Measurements from ENCODE around the gene USP27X. TPM values are rescaled to one million over a fixed set of nuclear protein-coding genes. Genes with fewer than 3 reads are reported as not detected.

Gene USP27X
- polyA plus RNA-seq, result 1 to 10 TPM in 1 of 2 donors, under 1 TPM in 1; 0.65 to 1.7 TPM

DNA sequence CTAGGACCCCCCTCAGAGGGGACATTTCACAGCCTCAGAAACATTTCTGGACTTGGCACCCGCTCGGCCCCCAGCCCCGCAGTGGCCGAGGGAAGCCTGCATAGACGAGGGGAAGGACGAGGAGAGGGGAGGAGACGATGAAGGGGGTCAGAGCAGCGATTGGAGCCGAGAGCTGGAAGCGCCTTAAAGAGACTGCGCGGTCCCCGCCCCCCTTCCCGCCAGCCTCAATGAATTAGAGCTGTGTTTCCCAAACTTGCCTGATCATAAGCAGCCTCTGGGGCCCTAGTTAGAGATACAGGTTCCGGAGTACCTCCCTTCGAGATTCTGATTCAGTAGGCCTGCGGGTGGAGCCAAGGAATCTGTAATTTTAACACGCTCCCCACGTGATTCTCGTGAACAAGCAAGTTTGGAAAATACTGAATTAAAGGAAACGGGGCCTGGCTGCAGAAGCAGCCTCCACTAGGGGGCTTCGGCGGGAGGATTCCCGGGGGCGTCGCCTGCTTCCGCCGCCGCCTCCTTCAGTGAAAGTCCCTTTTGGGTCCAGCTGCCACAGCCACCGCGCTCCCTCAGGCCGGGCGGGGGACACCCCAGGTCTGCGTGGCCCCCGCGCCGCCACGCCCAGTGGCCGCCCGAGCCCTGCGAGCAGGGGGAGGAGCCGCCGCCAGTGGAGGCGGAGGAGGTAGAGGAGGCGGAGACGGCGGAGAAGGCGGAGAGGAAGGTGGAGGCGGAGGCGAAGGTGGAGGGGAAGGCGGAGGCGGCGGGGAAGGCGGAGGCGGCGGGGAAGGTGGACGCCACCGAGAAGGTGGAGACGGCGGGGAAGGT is at the start of gene USP27X:
Gene USP27X, plus strand, starts transcription at position 651 of the 822 bp plus-strand sequence. CDS start 824 bp downstream, outside the sequence.
- 0 to 29% methylated on average over 51 to 60 of the region's 60 CpGs for WGBS, 2 donors
- Histone ChIP-seq H3K36me3 (ENCODE audit: control insufficient read depth in 2 of 2, insufficient read depth in 2 of 2, low read length in 1 of 2) (no peaks in the 10 kb centered on the region), H3K4me1 (ENCODE audit: control insufficient read depth in 2 of 2, insufficient read depth in 2 of 2, low read length in 1 of 2) (no peaks in the 10 kb centered on the region), H3K27ac (ENCODE audit: low read depth in 2 of 2, low read length in 1 of 2) (peak within 1 kb of the TSS; percentile 62 to 89), H3K27me3 (ENCODE audit: control insufficient read depth in 1 of 2, insufficient read depth in 2 of 2, low read length in 2 of 2) (peaks cover 0 to 4% of the 10 kb centered on the region in 2 donors), H3K4me3 (ENCODE audit: low read depth in 1 of 2, low read length in 2 of 2) (peak within 1 kb of the TSS; percentile 57 to 63), H3K9me3 (ENCODE audit: control insufficient read depth in 2 of 2, insufficient read depth in 1 of 2, low read depth in 1 of 2, low read length in 1 of 2) (no peaks in the 10 kb centered on the region)

DNA sequence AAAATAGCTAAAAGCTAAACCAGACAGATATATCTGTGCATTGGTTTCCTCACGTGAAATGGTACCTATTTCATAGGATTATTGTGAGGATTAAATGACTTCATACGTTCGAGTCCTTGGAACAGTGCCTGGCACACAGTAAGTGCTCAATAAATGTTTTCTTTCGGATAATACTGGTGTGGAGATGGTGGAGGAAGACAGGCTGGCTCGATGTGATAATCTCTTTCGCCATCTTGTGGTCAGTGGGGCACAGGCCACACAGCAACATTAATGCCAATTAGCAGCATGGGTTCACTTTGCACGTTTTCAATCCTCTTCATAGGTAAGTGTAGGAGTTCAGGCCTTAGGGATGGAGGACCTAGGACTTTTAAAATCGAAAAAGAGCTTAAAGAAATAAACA is 40.9 kb upstream of the USP27X start:
- H3K36me3 ChIP-seq (ENCODE audit: control insufficient read depth in 2 of 2, insufficient read depth in 2 of 2, low read length in 1 of 2), result no peaks in the 10 kb centered on the region
- whole genome bisulfite sequencing, 2 donors, result 14 to 23% methylated on average over 8 of the region's 8 CpGs
- H3K27me3 ChIP-seq (ENCODE audit: control insufficient read depth in 1 of 2, insufficient read depth in 2 of 2, low read length in 2 of 2), result peaks cover 0 to 3% of the 10 kb centered on the region in 2 donors

DNA sequence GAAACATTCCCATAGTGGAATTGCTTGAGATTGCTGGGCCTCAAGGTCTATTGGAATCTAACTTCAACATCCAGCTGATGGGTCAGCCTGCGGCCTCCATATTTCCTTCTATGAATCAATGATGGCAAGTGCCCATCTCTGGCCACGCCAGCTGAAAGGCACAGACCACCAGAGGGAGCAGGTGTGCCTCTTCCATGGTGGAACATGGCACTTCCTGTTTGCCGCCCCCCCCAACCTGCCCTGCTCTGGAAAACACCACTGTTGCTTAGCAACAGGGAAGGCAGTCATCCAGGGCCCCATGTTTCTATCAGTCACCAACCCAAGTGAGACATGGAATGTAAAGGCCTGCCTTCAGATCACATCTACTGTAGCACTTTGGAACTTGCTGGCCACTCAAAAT is 38.6 kb upstream of the USP27X start:
- Histone ChIP-seq H3K27me3 (ENCODE audit: control insufficient read depth in 1 of 2, insufficient read depth in 2 of 2, low read length in 2 of 2) (peaks cover 0 to 3% of the 10 kb centered on the region in 2 donors), H3K4me3 (ENCODE audit: low read depth in 1 of 2, low read length in 2 of 2) (no peak overlapping the region), H3K4me1 (ENCODE audit: control insufficient read depth in 2 of 2, insufficient read depth in 2 of 2, low read length in 1 of 2) (no peaks in the 10 kb centered on the region), H3K36me3 (ENCODE audit: control insufficient read depth in 2 of 2, insufficient read depth in 2 of 2, low read length in 1 of 2) (no peaks in the 10 kb centered on the region), H3K27ac (ENCODE audit: low read depth in 2 of 2, low read length in 1 of 2) (no peak overlapping the region), H3K9me3 (ENCODE audit: control insufficient read depth in 2 of 2, insufficient read depth in 1 of 2, low read depth in 1 of 2, low read length in 1 of 2) (no peaks in the 10 kb centered on the region)
- 42 to 53% methylated on average over 3 of the region's 3 CpGs for WGBS, 2 donors

More for the DNA sequence above, 40.9 kb upstream of the USP27X start:
- Histone ChIP-seq H3K9me3 (ENCODE audit: control insufficient read depth in 2 of 2, insufficient read depth in 1 of 2, low read depth in 1 of 2, low read length in 1 of 2) (no peaks in the 10 kb centered on the region), H3K27ac (ENCODE audit: low read depth in 2 of 2, low read length in 1 of 2) (no peak overlapping the region), H3K4me3 (ENCODE audit: low read depth in 1 of 2, low read length in 2 of 2) (no peak overlapping the region), H3K4me1 (ENCODE audit: control insufficient read depth in 2 of 2, insufficient read depth in 2 of 2, low read length in 1 of 2) (no peaks in the 10 kb centered on the region)

DNA sequence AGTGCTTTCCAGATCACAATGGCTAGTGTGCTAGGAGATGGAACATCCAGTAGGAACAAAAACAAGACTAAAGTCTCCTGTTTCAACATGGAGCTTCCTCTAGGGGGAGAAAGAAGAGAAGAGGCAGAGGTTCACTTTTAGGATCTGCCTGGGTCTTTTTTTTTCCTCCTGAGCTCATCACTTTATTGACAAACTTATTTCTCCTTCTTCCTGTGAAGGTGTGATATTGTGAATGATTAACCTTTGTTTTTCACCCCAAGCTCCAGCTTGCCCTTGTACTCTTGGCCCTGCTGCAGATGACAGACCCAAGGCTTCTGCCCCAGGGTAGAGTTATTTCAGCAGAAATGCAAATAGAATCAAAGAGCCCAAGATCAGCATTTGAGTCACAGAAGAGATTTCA is 36.7 kb upstream of the USP27X start:
- Histone ChIP-seq H3K36me3 (ENCODE audit: control insufficient read depth in 2 of 2, insufficient read depth in 2 of 2, low read length in 1 of 2) (no peaks in the 10 kb centered on the region), H3K9me3 (ENCODE audit: control insufficient read depth in 2 of 2, insufficient read depth in 1 of 2, low read depth in 1 of 2, low read length in 1 of 2) (no peaks in the 10 kb centered on the region), H3K27ac (ENCODE audit: low read depth in 2 of 2, low read length in 1 of 2) (no peak overlapping the region), H3K4me3 (ENCODE audit: low read depth in 1 of 2, low read length in 2 of 2) (no peak overlapping the region), H3K27me3 (ENCODE audit: control insufficient read depth in 1 of 2, insufficient read depth in 2 of 2, low read length in 2 of 2) (peaks cover 0 to 3% of the 10 kb centered on the region in 2 donors), H3K4me1 (ENCODE audit: control insufficient read depth in 2 of 2, insufficient read depth in 2 of 2, low read length in 1 of 2) (no peaks in the 10 kb centered on the region)

DNA sequence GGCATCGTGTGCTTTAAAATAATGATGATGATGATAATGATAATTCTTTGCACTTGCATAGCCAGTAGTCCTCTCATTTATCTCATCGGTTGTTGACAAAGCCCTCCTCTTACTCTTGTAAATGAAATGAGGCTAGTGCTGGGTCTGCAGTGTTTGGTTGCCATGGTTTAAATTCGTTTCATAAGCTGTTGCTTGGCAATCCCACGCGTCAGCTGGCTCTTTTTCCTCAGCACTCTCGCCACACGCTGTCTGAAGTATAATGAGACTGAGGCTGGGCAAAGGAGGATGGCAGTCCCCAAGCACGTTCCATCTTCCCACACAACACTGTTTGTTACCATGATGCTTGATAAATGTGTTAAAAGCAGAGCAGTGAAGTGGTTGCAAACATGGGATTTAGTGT is 34.7 kb upstream of the USP27X start:
- no peak overlapping the region for H3K27ac ChIP-seq (ENCODE audit: low read depth in 2 of 2, low read length in 1 of 2)
- no peaks in the 10 kb centered on the region for H3K4me1 ChIP-seq (ENCODE audit: control insufficient read depth in 2 of 2, insufficient read depth in 2 of 2, low read length in 1 of 2)
- H3K36me3 ChIP-seq (ENCODE audit: control insufficient read depth in 2 of 2, insufficient read depth in 2 of 2, low read length in 1 of 2), result no peaks in the 10 kb centered on the region
- H3K27me3 ChIP-seq (ENCODE audit: control insufficient read depth in 1 of 2, insufficient read depth in 2 of 2, low read length in 2 of 2), result no peaks in the 10 kb centered on the region
- H3K9me3 ChIP-seq (ENCODE audit: control insufficient read depth in 2 of 2, insufficient read depth in 1 of 2, low read depth in 1 of 2, low read length in 1 of 2), result no peaks in the 10 kb centered on the region
- H3K4me3 ChIP-seq (ENCODE audit: low read depth in 1 of 2, low read length in 2 of 2), result no peak overlapping the region
- 36 to 42% methylated on average over 8 of the region's 8 CpGs for WGBS, 2 donors

DNA sequence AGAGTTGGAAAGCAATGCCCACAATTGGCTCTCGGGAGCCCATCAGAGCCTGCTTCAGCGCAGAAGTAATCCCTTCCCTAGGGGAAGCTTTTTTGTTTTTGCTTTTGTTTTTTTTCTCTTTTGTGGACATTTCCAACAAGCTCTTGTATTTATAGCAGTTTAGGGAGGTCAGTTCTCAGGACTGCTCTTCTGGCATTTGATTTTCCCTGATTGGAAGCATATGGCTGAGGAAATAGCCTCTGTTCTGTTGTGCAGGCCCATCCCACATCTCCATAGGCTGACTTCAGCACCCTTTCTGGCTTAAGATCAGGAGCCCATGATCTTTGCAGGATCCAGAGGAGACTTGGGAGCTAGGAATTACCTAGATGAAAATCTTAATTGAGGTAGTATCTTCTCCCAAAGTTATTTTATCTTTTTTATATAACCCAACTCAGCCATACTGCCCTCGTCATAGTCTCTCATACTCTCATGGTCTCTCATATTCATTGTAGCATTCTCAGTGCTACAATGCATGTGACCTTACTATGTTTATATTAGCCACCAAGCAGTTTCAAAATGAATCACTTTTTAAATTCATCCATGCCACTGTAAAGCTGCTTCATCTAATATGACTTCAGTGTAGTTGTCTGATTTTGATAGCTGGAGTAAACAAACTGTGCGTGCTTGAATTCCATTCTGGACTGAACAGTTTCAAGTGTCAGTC is 33.4 kb upstream of the USP27X start:
- Histone ChIP-seq H3K27ac (ENCODE audit: low read depth in 2 of 2, low read length in 1 of 2) (no peak overlapping the region), H3K4me1 (ENCODE audit: control insufficient read depth in 2 of 2, insufficient read depth in 2 of 2, low read length in 1 of 2) (no peaks in the 10 kb centered on the region), H3K4me3 (ENCODE audit: low read depth in 1 of 2, low read length in 2 of 2) (no peak overlapping the region), H3K36me3 (ENCODE audit: control insufficient read depth in 2 of 2, insufficient read depth in 2 of 2, low read length in 1 of 2) (no peaks in the 10 kb centered on the region), H3K9me3 (ENCODE audit: control insufficient read depth in 2 of 2, insufficient read depth in 1 of 2, low read depth in 1 of 2, low read length in 1 of 2) (no peaks in the 10 kb centered on the region), H3K27me3 (ENCODE audit: control insufficient read depth in 1 of 2, insufficient read depth in 2 of 2, low read length in 2 of 2) (no peaks in the 10 kb centered on the region)
- 72 to 82% methylated on average over 4 of the region's 4 CpGs for WGBS, 2 donors

DNA sequence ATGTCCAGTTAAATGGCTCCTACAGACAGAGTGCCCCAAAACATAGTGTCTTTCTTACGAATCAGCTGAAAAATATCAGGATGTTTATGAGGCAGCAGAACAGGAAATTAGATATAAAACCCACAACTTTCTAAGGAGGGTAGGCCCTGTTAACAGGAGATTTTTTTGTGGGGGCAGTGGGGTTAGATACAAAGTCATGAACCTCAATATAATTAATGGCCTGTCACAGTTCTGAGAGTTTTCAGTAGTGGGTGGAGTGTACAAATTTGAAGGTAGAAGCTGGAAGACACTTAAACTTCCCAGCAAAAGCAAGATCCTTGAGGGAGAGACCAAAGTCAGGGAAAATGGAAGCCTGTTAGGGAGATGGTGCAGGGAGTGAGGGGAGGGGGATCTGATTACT is 32.8 kb upstream of the USP27X start:
- Histone ChIP-seq H3K4me3 (ENCODE audit: low read depth in 1 of 2, low read length in 2 of 2) (no peak overlapping the region), H3K27me3 (ENCODE audit: control insufficient read depth in 1 of 2, insufficient read depth in 2 of 2, low read length in 2 of 2) (no peaks in the 10 kb centered on the region), H3K27ac (ENCODE audit: low read depth in 2 of 2, low read length in 1 of 2) (no peak overlapping the region), H3K4me1 (ENCODE audit: control insufficient read depth in 2 of 2, insufficient read depth in 2 of 2, low read length in 1 of 2) (no peaks in the 10 kb centered on the region), H3K36me3 (ENCODE audit: control insufficient read depth in 2 of 2, insufficient read depth in 2 of 2, low read length in 1 of 2) (no peaks in the 10 kb centered on the region), H3K9me3 (ENCODE audit: control insufficient read depth in 2 of 2, insufficient read depth in 1 of 2, low read depth in 1 of 2, low read length in 1 of 2) (no peaks in the 10 kb centered on the region)
- WGBS, 2 donors, result 58 to 65% methylated on average over 1 of the region's 1 CpG

DNA sequence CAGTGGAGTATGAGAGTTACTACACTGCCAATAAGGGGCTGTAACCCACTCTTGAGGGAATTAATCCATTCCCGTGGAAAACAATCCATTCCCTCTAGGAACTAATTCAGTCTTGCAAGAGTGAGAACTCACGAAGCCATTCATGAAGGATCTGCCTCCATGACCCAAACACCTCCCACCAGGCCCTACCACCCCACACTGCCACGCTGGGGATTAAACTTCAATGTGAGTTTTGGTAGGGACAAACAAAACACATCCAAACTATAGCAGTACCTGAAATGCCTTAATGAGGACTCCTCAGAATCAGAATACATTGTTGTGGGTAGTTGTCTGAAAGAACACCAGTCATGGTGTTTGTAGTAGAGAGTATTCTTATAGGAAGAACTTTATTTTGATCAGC is 31.0 kb upstream of the USP27X start:
- Histone ChIP-seq H3K36me3 (ENCODE audit: control insufficient read depth in 2 of 2, insufficient read depth in 2 of 2, low read length in 1 of 2) (no peaks in the 10 kb centered on the region), H3K27me3 (ENCODE audit: control insufficient read depth in 1 of 2, insufficient read depth in 2 of 2, low read length in 2 of 2) (no peaks in the 10 kb centered on the region), H3K4me1 (ENCODE audit: control insufficient read depth in 2 of 2, insufficient read depth in 2 of 2, low read length in 1 of 2) (no peaks in the 10 kb centered on the region), H3K4me3 (ENCODE audit: low read depth in 1 of 2, low read length in 2 of 2) (no peak overlapping the region), H3K27ac (ENCODE audit: low read depth in 2 of 2, low read length in 1 of 2) (no peak overlapping the region), H3K9me3 (ENCODE audit: control insufficient read depth in 2 of 2, insufficient read depth in 1 of 2, low read depth in 1 of 2, low read length in 1 of 2) (no peaks in the 10 kb centered on the region)
- 58 to 89% methylated on average over 3 of the region's 3 CpGs for WGBS, 2 donors

DNA sequence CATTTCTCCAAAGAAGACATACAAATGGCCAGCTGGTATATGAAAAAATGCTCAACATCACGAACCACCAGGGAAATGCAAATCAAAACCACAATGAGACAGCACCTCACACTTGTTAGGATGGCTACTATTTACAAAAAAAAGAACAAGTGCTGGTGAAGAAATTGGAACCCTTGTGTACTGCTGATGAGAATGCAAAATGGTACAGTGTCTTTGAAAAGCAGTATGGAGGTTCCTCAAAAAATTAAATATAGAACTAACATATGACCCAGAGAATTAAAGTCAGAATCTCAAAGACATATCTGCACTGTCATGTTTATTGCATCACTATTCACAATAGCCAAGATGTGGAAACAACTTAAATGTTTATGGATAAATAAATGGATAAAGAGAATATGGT is 29.3 kb upstream of the USP27X start:
- H3K27me3 ChIP-seq (ENCODE audit: control insufficient read depth in 1 of 2, insufficient read depth in 2 of 2, low read length in 2 of 2), result peaks cover 0 to 4% of the 10 kb centered on the region in 2 donors
- H3K27ac ChIP-seq (ENCODE audit: low read depth in 2 of 2, low read length in 1 of 2), result no peak overlapping the region
- no peaks in the 10 kb centered on the region for H3K36me3 ChIP-seq (ENCODE audit: control insufficient read depth in 2 of 2, insufficient read depth in 2 of 2, low read length in 1 of 2)
- 47 to 70% methylated on average over 1 of the region's 1 CpG for WGBS, 2 donors
- H3K9me3 ChIP-seq (ENCODE audit: control insufficient read depth in 2 of 2, insufficient read depth in 1 of 2, low read depth in 1 of 2, low read length in 1 of 2), result no peaks in the 10 kb centered on the region
- H3K4me1 ChIP-seq (ENCODE audit: control insufficient read depth in 2 of 2, insufficient read depth in 2 of 2, low read length in 1 of 2), result no peaks in the 10 kb centered on the region
- no peak overlapping the region for H3K4me3 ChIP-seq (ENCODE audit: low read depth in 1 of 2, low read length in 2 of 2)
